ENCODE measurements around the gene HABP4. TPM values are rescaled to one million over a fixed set of nuclear protein-coding genes. Genes with fewer than 3 reads are reported as not detected.

Gene HABP4
- total RNA-seq, 1 donor from 2014 or later = 6.6 TPM

- DNase-seq (ENCODE audit: low read depth) (no peak), FAIRE-seq (no peak)
- Histone ChIP-seq H3K27me3 (ENCODE audit: control insufficient read depth, insufficient read depth, low read length) (no peaks in the 10 kb centered on the region), H3K36me3 (ENCODE audit: control insufficient read depth, insufficient read depth, low read length) (peaks cover 8% of the 10 kb centered on the region), H3K4me3 (ENCODE audit: low read depth, low read length) (no peak overlapping the region)
- TF ChIP-seq CTCF (IDR thresholded peaks at IDR 0.05; ENCODE audit: insufficient read depth, low read length, severe bottlenecking) = no peak
Measured at GRCh38 chr9:96483197-96483596, 33.2 kb downstream of the HABP4 start.

- TF ChIP-seq CTCF (IDR thresholded peaks at IDR 0.05; ENCODE audit: insufficient read depth, low read length, severe bottlenecking) = no peak
- Histone ChIP-seq H3K36me3 (ENCODE audit: control insufficient read depth, insufficient read depth, low read length) (peaks cover 11% of the 10 kb centered on the region), H3K4me3 (ENCODE audit: low read depth, low read length) (no peak overlapping the region), H3K27me3 (ENCODE audit: control insufficient read depth, insufficient read depth, low read length) (no peaks in the 10 kb centered on the region)
- FAIRE-seq (no peak), DNase-seq (ENCODE audit: low read depth) (no peak)
Measured at GRCh38 chr9:96483733-96484390, 33.9 kb downstream of the HABP4 start.

- peaks cover 11% of the 10 kb centered on the region for H3K36me3 ChIP-seq (ENCODE audit: control insufficient read depth, insufficient read depth, low read length)
- TF ChIP-seq CTCF (IDR thresholded peaks at IDR 0.05; ENCODE audit: insufficient read depth, low read length, severe bottlenecking) = no peak
- H3K4me3 ChIP-seq (ENCODE audit: low read depth, low read length) = no peak overlapping the region
- no peak for FAIRE-seq
- DNase-seq (ENCODE audit: low read depth) = no peak
- no peaks in the 10 kb centered on the region for H3K27me3 ChIP-seq (ENCODE audit: control insufficient read depth, insufficient read depth, low read length)
Measured at GRCh38 chr9:96484521-96484931, 34.6 kb downstream of the HABP4 start.

GRCh38 chr9:96485280-96485679 is 35.3 kb downstream of the HABP4 start:
- no peak for TF ChIP-seq CTCF (IDR thresholded peaks at IDR 0.05; ENCODE audit: insufficient read depth, low read length, severe bottlenecking)
- Histone ChIP-seq H3K27me3 (ENCODE audit: control insufficient read depth, insufficient read depth, low read length) (no peaks in the 10 kb centered on the region), H3K4me3 (ENCODE audit: low read depth, low read length) (no peak overlapping the region), H3K36me3 (ENCODE audit: control insufficient read depth, insufficient read depth, low read length) (peaks cover 11% of the 10 kb centered on the region)
- DNase-seq (ENCODE audit: low read depth) (no peak), FAIRE-seq (no peak)

- Histone ChIP-seq H3K36me3 (ENCODE audit: control insufficient read depth, insufficient read depth, low read length) (peaks cover 13% of the 10 kb centered on the region), H3K4me3 (ENCODE audit: low read depth, low read length) (no peak overlapping the region), H3K27me3 (ENCODE audit: control insufficient read depth, insufficient read depth, low read length) (no peaks in the 10 kb centered on the region)
- DNase-seq (ENCODE audit: low read depth) (no peak), FAIRE-seq (no peak)
- TF ChIP-seq CTCF (IDR thresholded peaks at IDR 0.05; ENCODE audit: insufficient read depth, low read length, severe bottlenecking) = no peak
Measured at GRCh38 chr9:96486386-96487028, 36.5 kb downstream of the HABP4 start.

Measured in bronchial epithelial cell (primary cell).